Thymus (tissue), 11 donors: ENCODE data around the gene SCN9A. TPM values are rescaled to one million over a fixed set of nuclear protein-coding genes. Genes with fewer than 3 reads are reported as not detected.

Experiments
- DNase-seq, 9 donors: peaks; one replicate each; pipeline ENCODE4 v3.0.0-alpha.2; 2013; ENCODE audit warnings: low spot score in 9 of 9, low read depth in 6 of 9, missing footprints in 1 of 9
- H3K27ac ChIP-seq, 2 donors: one replicate each; pipeline ENCODE4 v1.5.1; 2013; ENCODE audit warnings: control low read depth in 1 of 2, low read depth in 1 of 2, low read length in 1 of 2, mild to moderate bottlenecking in 1 of 2, moderate library complexity in 1 of 2
- H3K27me3 ChIP-seq, 2 donors: one replicate each; pipeline ENCODE4 v1.5.1; 2013; ENCODE audit warnings: low read length in 1 of 2; ENCODE audit not compliant: control insufficient read depth in 2 of 2, insufficient read depth in 1 of 2
- H3K36me3 ChIP-seq, 2 donors: one replicate each; pipeline ENCODE4 v1.5.1; 2013; ENCODE audit warnings: low read length in 1 of 2, mild to moderate bottlenecking in 1 of 2, moderate library complexity in 1 of 2; ENCODE audit not compliant: control insufficient read depth in 2 of 2, insufficient read depth in 2 of 2
- H3K4me1 ChIP-seq, 2 donors: one replicate each; pipeline ENCODE4 v1.5.1; 2013; ENCODE audit warnings: low read length in 2 of 2; ENCODE audit not compliant: control insufficient read depth in 2 of 2, insufficient read depth in 2 of 2
- H3K4me3 ChIP-seq, 2 donors: one replicate each; pipeline ENCODE4 v1.5.1; 2013; ENCODE audit warnings: low read length in 2 of 2, control low read depth in 1 of 2, mild to moderate bottlenecking in 1 of 2
- H3K9me3 ChIP-seq, 2 donors: one replicate each; pipeline ENCODE4 v1.5.1; 2013; ENCODE audit warnings: low read length in 1 of 2, mild to moderate bottlenecking in 1 of 2; ENCODE audit not compliant: control insufficient read depth in 2 of 2, insufficient read depth in 1 of 2
- WGBS: extraction: QIAGEN DNeasy Blood & Tissue Kit; methylation state at CpG from one replicate; pipeline ENCODE4 v1.1.7; 2013; 5-methylcytosine and 5-hydroxymethylcytosine counted together
- polyA plus RNA-seq: library from polyadenylated mRNA; stranded (reverse); fragments of 200-250 nt; gene quantifications from one replicate; pipeline ENCODE4 v1.2.3, GENCODE V29; 2013
- total RNA-seq: library from RNA; stranded (reverse); fragments of 120-200 nt; gene quantifications from one replicate; pipeline ENCODE4 v1.2.4, GENCODE V29; 2013
- donor health status: healthy.

SCN9A gene
- total and polyA plus RNA-seq, 2 donors = 1.2 to 5.6 TPM

GRCh38 chr2:166197446-166197845 is 178.3 kb downstream of the SCN9A start:
- H3K4me3 ChIP-seq = no peak overlapping the region
- H3K4me1 ChIP-seq = no peaks in the 10 kb centered on the region
- no peak overlapping the region for H3K27ac ChIP-seq
- H3K36me3 ChIP-seq = no peaks in the 10 kb centered on the region
- WGBS = 91% methylated on average over 3 of the region's 3 CpGs
- no peaks in the 10 kb centered on the region for H3K9me3 ChIP-seq
- H3K27me3 ChIP-seq = no peaks in the 10 kb centered on the region
- DNase-seq = no peak

GRCh38 chr2:166193407-166193806 is 182.3 kb downstream of the SCN9A start:
- H3K27ac ChIP-seq = no peak overlapping the region
- H3K9me3 ChIP-seq = no peaks in the 10 kb centered on the region
- no peaks in the 10 kb centered on the region for H3K4me1 ChIP-seq
- DNase-seq = no peak
- H3K27me3 ChIP-seq = no peaks in the 10 kb centered on the region
- H3K36me3 ChIP-seq = no peaks in the 10 kb centered on the region
- no peak overlapping the region for H3K4me3 ChIP-seq
- WGBS = 98% methylated on average over 2 of the region's 2 CpGs

GRCh38 chr2:166188084-166188483 is 187.7 kb downstream of the SCN9A start:
- peaks cover 0 to 4% of the 10 kb centered on the region in 2 donors for H3K4me1 ChIP-seq
- no peaks in the 10 kb centered on the region for H3K27me3 ChIP-seq
- no peak overlapping the region for H3K27ac ChIP-seq
- H3K4me3 ChIP-seq = no peak overlapping the region
- H3K36me3 ChIP-seq = no peaks in the 10 kb centered on the region
- 61% methylated on average over 3 of the region's 3 CpGs for WGBS
- DNase-seq = peak in 1 of 9 donors; percentile 0
- H3K9me3 ChIP-seq = no peaks in the 10 kb centered on the region

- peak in 1 of 9 donors; percentile 8 for DNase-seq
- H3K27ac ChIP-seq = peak overlapping the region in 1 of 2 donors; percentile 35
- WGBS = 94% methylated on average over 3 of the region's 3 CpGs
Observed at GRCh38 chr2:166184789-166185188, 191.0 kb downstream of the SCN9A start.

GRCh38 chr2:166181813-166182154 is 194.0 kb downstream of the SCN9A start:
- peaks cover 0 to 4% of the 10 kb centered on the region in 2 donors for H3K4me1 ChIP-seq
- no peaks in the 10 kb centered on the region for H3K36me3 ChIP-seq
- H3K9me3 ChIP-seq = no peaks in the 10 kb centered on the region
- no peak overlapping the region for H3K4me3 ChIP-seq
- no peak overlapping the region for H3K27ac ChIP-seq
- 37% methylated on average over 3 of the region's 3 CpGs for WGBS
- DNase-seq = no peak
- H3K27me3 ChIP-seq = no peaks in the 10 kb centered on the region

More at GRCh38 chr2:166184789-166185188, 191.0 kb downstream of the SCN9A start:
- Histone ChIP-seq H3K27me3 (no peaks in the 10 kb centered on the region), H3K4me3 (no peak overlapping the region), H3K9me3 (no peaks in the 10 kb centered on the region), H3K36me3 (no peaks in the 10 kb centered on the region), H3K4me1 (peaks cover 0 to 4% of the 10 kb centered on the region in 2 donors)

GRCh38 chr2:166180951-166181812 is 194.6 kb downstream of the SCN9A start:
- DNase-seq = peak in 7 of 9 donors; percentile 5 to 48 (median 20)
- WGBS = 66% methylated on average over 24 of the region's 24 CpGs

GRCh38 chr2:166179201-166179600 is 196.5 kb downstream of the SCN9A start:
- no peak for DNase-seq
- no peak overlapping the region for H3K4me3 ChIP-seq
- H3K27ac ChIP-seq = no peak overlapping the region
- H3K27me3 ChIP-seq = no peaks in the 10 kb centered on the region
- no peaks in the 10 kb centered on the region for H3K36me3 ChIP-seq
- WGBS = 70% methylated on average over 3 of the region's 3 CpGs
- peaks cover 0 to 3% of the 10 kb centered on the region in 2 donors for H3K4me1 ChIP-seq
- H3K9me3 ChIP-seq = no peaks in the 10 kb centered on the region

More at GRCh38 chr2:166180951-166181812, 194.6 kb downstream of the SCN9A start:
- no peaks in the 10 kb centered on the region for H3K9me3 ChIP-seq
- peaks cover 0 to 4% of the 10 kb centered on the region in 2 donors for H3K4me1 ChIP-seq
- H3K36me3 ChIP-seq = no peaks in the 10 kb centered on the region
- no peaks in the 10 kb centered on the region for H3K27me3 ChIP-seq
- H3K4me3 ChIP-seq = no peak overlapping the region
- H3K27ac ChIP-seq = no peak overlapping the region

GRCh38 chr2:166173263-166173662 is 202.5 kb downstream of the SCN9A start:
- Histone ChIP-seq H3K27me3 (no peaks in the 10 kb centered on the region), H3K4me3 (no peak overlapping the region), H3K27ac (no peak overlapping the region), H3K36me3 (no peaks in the 10 kb centered on the region), H3K4me1 (no peaks in the 10 kb centered on the region), H3K9me3 (no peaks in the 10 kb centered on the region)
- DNase-seq = no peak
- 93% methylated on average over 2 of the region's 2 CpGs for WGBS

- Histone ChIP-seq H3K27ac (no peak overlapping the region), H3K27me3 (no peaks in the 10 kb centered on the region), H3K4me3 (no peak overlapping the region), H3K4me1 (no peaks in the 10 kb centered on the region), H3K36me3 (no peaks in the 10 kb centered on the region), H3K9me3 (no peaks in the 10 kb centered on the region)
- WGBS = 81% methylated on average over 3 of the region's 3 CpGs
- DNase-seq = no peak
Observed at GRCh38 chr2:166171216-166171615, 204.5 kb downstream of the SCN9A start.
